22Rv1 (cell line): ENCODE measurements around the gene LSMEM2.

ENCODE experiments used
- ZFX ChIP-seq: fragments of 450-650 bp; IDR thresholded peaks from 2 replicates; pipeline ENCODE4 v1.6.1; 2017; ENCODE audit warnings: antibody characterized with exemption, borderline replicate concordance
- TF ChIP-seq, protein P1 (sequence below): fragments of 450-650 bp; IDR thresholded peaks from 2 replicates; pipeline ENCODE4 v1.5.1; 2017; ENCODE audit warnings: mild to moderate bottlenecking

DNA sequence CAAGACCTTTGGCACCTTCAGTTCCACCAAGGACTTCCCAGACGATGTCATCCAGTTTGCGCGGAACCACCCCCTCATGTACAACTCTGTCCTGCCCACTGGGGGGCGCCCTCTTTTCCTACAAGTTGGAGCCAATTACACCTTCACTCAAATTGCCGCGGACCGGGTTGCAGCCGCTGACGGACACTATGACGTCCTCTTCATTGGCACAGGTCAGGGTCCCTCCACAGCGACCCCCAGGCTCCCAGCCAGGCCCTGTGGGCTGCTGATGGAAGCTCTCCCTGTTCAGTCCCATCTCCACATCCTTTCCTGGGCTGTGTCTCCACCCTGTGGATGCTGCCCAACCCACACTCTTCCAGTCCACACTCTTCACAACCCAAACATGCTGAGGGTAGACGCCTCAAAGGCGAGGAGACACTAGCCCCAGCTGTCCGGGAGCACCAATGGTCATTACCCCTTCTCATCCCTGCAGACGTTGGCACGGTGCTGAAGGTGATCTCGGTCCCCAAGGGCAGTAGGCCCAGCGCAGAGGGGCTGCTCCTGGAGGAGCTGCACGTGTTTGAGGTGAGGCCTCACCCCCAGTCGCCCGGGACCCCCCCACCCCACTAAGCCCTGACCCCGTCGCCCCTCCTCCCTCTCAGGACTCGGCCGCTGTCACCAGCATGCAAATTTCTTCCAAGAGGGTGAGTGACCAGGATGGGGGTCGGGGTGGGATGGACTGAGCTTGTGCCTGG lies 4.3 kb upstream of the LSMEM2 start:
- TF ChIP-seq, protein P1, sequence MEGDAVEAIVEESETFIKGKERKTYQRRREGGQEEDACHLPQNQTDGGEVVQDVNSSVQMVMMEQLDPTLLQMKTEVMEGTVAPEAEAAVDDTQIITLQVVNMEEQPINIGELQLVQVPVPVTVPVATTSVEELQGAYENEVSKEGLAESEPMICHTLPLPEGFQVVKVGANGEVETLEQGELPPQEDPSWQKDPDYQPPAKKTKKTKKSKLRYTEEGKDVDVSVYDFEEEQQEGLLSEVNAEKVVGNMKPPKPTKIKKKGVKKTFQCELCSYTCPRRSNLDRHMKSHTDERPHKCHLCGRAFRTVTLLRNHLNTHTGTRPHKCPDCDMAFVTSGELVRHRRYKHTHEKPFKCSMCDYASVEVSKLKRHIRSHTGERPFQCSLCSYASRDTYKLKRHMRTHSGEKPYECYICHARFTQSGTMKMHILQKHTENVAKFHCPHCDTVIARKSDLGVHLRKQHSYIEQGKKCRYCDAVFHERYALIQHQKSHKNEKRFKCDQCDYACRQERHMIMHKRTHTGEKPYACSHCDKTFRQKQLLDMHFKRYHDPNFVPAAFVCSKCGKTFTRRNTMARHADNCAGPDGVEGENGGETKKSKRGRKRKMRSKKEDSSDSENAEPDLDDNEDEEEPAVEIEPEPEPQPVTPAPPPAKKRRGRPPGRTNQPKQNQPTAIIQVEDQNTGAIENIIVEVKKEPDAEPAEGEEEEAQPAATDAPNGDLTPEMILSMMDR, result peak; percentile 95
- TF ChIP-seq ZFX, result no peak
